Measurements from ENCODE around the gene SMCO3. TPM values are rescaled to one million over a fixed set of nuclear protein-coding genes. Genes with fewer than 3 reads are reported as not detected.

Gene SMCO3
- not detected for total RNA-seq
- under 1 TPM in 2 of 3 donors, not detected in 1; 0.04 to 0.05 TPM for polyA plus RNA-seq
- long read RNA-seq, donor 1 = 0 reads
- long read RNA-seq, donor 2 = 0 reads

DNA sequence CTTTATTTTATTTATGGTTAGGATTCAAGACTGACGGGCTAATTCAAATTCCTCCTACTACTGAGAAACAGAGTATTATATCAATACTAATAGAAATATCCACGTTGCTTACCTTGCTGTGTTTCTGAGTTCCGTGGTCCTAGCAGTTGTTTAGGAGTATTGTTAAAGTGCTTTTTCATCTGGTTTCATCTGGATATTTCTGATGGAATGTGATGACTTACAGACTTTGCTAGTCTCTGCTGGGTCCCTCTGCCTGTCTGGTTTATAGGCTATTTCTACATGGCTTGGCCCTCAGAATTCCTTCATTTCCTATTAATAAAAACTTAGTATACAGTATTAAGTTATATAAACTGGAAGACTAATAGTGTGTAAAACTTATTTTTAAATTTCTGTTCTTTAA, at the start of gene SMCO3:
Gene SMCO3, minus strand, starts transcription at position 169 of the 400 bp plus-strand sequence. CDS start 7,502 bp downstream, outside the sequence.
- no peak for DNase-seq
- 75 to 83% (median 77%) methylated on average over 3 of the region's 3 CpGs for WGBS, 3 donors
- no peaks in the 10 kb centered on the region for H3K27me3 ChIP-seq (ENCODE audit: insufficient read depth in 3 of 3, low read length in 2 of 3)
- no peaks in the 10 kb centered on the region for H3K4me1 ChIP-seq
- H3K9me3 ChIP-seq = no peaks in the 10 kb centered on the region
- no peak for ATAC-seq
- intact Hi-C loops (cut with DNase I) = no loop called here
- no peaks in the 10 kb centered on the region for H3K36me3 ChIP-seq (ENCODE audit: insufficient read depth in 1 of 2, low read depth in 1 of 2)
- no peak within 1 kb of the TSS for H3K4me3 ChIP-seq
- TF ChIP-seq, protein P1, sequence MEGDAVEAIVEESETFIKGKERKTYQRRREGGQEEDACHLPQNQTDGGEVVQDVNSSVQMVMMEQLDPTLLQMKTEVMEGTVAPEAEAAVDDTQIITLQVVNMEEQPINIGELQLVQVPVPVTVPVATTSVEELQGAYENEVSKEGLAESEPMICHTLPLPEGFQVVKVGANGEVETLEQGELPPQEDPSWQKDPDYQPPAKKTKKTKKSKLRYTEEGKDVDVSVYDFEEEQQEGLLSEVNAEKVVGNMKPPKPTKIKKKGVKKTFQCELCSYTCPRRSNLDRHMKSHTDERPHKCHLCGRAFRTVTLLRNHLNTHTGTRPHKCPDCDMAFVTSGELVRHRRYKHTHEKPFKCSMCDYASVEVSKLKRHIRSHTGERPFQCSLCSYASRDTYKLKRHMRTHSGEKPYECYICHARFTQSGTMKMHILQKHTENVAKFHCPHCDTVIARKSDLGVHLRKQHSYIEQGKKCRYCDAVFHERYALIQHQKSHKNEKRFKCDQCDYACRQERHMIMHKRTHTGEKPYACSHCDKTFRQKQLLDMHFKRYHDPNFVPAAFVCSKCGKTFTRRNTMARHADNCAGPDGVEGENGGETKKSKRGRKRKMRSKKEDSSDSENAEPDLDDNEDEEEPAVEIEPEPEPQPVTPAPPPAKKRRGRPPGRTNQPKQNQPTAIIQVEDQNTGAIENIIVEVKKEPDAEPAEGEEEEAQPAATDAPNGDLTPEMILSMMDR (IDR thresholded peaks at IDR 0.05) = no peak
- H3K27ac ChIP-seq = no peak within 1 kb of the TSS

DNA sequence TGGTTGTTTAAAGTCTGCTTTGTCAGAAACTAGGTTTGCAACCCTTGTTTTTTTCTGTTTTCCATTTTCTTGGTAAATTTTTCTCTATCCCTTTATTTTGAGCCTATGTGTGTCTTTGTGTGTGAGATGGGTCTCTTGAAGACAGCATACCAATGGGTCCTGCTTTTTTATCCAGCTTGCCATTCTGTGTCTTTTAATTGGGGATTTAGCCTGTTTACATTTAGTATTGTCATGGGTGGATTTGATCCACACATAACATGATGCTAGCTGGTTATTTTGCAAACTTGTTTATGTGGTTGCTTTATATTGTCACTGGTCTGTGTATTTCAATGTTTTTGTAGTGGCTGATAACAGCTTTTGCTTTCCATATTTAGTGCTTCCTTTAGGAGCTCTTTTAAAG, 46.5 kb upstream of the SMCO3 start:
- Histone ChIP-seq H3K4me1 (no peaks in the 10 kb centered on the region), H3K4me3 (no peak overlapping the region), H3K36me3 (ENCODE audit: insufficient read depth in 1 of 2, low read depth in 1 of 2) (no peaks in the 10 kb centered on the region), H3K9me3 (peaks cover 25% of the 10 kb centered on the region), H3K27me3 (ENCODE audit: insufficient read depth in 3 of 3, low read length in 2 of 3) (no peaks in the 10 kb centered on the region), H3K27ac (no peak overlapping the region)
- intact Hi-C loops (cut with DNase I) = no loop called here
- TF ChIP-seq, protein P1 (IDR thresholded peaks at IDR 0.05) = no peak
- ATAC-seq = no peak
- no peak for DNase-seq

DNA sequence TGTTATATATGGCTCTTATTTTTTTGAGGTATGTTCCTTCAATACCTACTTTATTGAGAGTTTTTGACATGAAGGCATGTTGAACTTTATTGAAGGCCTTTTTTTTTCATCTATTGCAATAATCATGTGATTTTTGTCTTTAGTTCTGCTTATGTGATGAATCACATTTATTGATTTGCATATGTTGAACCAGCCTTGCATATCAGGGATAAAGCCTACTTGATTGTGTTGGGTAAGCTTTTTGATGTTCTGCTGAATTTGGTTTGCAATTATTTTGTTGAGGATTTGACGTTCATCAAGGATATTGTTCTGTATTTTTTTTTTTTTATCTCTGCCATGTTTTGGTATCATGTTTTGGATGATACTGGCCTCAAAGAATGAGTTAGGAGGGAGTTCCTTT, 44.5 kb upstream of the SMCO3 start:
- Histone ChIP-seq H3K36me3 (ENCODE audit: insufficient read depth in 1 of 2, low read depth in 1 of 2) (no peaks in the 10 kb centered on the region), H3K27me3 (ENCODE audit: insufficient read depth in 3 of 3, low read length in 2 of 3) (no peaks in the 10 kb centered on the region), H3K4me1 (no peaks in the 10 kb centered on the region), H3K27ac (no peak overlapping the region), H3K4me3 (no peak overlapping the region), H3K9me3 (peaks cover 25% of the 10 kb centered on the region)
- TF ChIP-seq, protein P1 (IDR thresholded peaks at IDR 0.05) = no peak
- ATAC-seq (no peak), DNase-seq (no peak)
- intact Hi-C loops (cut with DNase I) = no loop called here
- WGBS, 3 donors = 72 to 87% (median 85%) methylated on average over 1 of the region's 1 CpG

DNA sequence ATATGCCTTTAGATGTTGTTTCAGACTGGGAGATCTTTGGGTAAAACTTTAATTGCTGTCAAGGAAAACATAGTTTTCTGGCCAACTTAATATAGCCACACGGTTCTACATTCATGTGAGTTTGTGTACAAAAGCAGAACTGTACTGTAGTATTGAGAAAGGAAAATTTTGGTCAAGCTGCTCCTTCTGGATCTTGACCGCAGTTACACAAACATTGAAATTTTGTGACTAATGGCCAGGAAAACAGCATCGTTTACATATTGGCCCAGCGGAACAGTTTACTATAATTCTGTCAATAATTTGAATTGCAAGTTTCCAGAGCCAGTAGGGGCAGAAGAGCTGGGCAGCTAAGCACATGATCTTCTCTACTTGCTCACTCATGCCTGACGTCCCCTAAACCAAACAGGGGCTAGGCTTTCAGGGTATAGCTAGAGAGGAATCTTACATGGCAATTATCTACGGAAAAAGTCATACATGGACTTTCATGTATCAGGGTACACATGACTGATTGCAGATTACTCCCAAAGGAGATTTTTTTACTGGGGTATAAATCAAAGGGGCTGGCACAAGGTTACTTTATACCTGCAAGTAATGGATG, 40.7 kb upstream of the SMCO3 start:
- Histone ChIP-seq H3K36me3 (ENCODE audit: insufficient read depth in 1 of 2, low read depth in 1 of 2) (no peaks in the 10 kb centered on the region), H3K9me3 (peaks cover 14% of the 10 kb centered on the region), H3K4me1 (no peaks in the 10 kb centered on the region), H3K27ac (no peak overlapping the region), H3K27me3 (ENCODE audit: insufficient read depth in 3 of 3, low read length in 2 of 3) (no peaks in the 10 kb centered on the region), H3K4me3 (no peak overlapping the region)
- TF ChIP-seq, protein P1 (IDR thresholded peaks at IDR 0.05) = no peak
- DNase-seq (no peak), ATAC-seq (no peak)
- WGBS, 3 donors = 49 to 69% (median 55%) methylated on average over 6 of the region's 6 CpGs
- intact Hi-C loops (cut with DNase I) = no loop called here

DNA sequence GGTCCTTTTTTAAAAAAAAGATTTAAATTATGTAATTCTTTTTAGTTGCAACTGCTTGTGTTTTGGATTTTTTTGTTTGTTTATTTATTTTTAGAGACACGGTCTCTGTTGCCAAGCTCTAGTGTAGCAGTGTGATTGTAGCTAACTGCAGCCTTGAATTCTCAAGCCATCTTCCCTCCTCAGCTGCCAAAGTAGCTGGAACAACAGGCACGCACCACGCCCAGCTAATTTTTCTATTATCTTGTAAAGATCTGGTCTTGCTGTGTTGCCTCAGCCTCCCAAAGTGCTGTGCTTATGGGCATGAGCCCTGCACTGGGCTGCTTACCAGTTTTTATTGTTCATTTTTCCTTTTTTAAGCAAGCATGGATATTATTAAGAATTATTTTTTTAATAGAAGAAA, 40.0 kb upstream of the SMCO3 start:
- intact Hi-C loops (cut with DNase I) = no loop called here

More for the DNA sequence above, 40.0 kb upstream of the SMCO3 start:
- Histone ChIP-seq H3K4me1 (no peaks in the 10 kb centered on the region), H3K27me3 (ENCODE audit: insufficient read depth in 3 of 3, low read length in 2 of 3) (no peaks in the 10 kb centered on the region), H3K9me3 (peaks cover 8% of the 10 kb centered on the region), H3K36me3 (ENCODE audit: insufficient read depth in 1 of 2, low read depth in 1 of 2) (no peaks in the 10 kb centered on the region), H3K27ac (no peak overlapping the region), H3K4me3 (no peak overlapping the region)
- no peak for DNase-seq
- ATAC-seq = no peak
- TF ChIP-seq, protein P1 (IDR thresholded peaks at IDR 0.05) = no peak
- WGBS, 3 donors = 13 to 34% (median 15%) methylated on average over 3 of the region's 3 CpGs

Data from psoas muscle (tissue), 8 donors.